Activated T-helper 1 cell treated with anti-CD3 and anti-CD28 coated beads, Interleukin-12 subunit alpha, Interleukin-12 subunit beta, Interleukin-2, Interleukin-4 antibody, amounts not matched to agents 30 ng/mL and 10 ng/mL and 1 ng/mL, durations not matched to agents 14 hours and 24 hours and 36 hours (primary cell): ENCODE results near the gene C14orf180. TPM values are rescaled to one million over a fixed set of nuclear protein-coding genes. Genes with fewer than 3 reads are reported as not detected.

Source experiments
- DNase-seq: peaks from one replicate; pipeline ENCODE4 v3.0.0; 2021; ENCODE audit warnings: low spot score
- H3K27ac Mint-ChIP-seq: one replicate; pipeline ENCODE4 v1.8.0; 2021; ENCODE audit warnings: mild to moderate bottlenecking, mixed read lengths
- H3K27me3 Mint-ChIP-seq: one replicate; pipeline ENCODE4 v1.8.0; 2022; ENCODE audit warnings: mild to moderate bottlenecking, moderate library complexity, mixed read lengths; ENCODE audit not compliant: insufficient read depth
- H3K36me3 Mint-ChIP-seq: one replicate; pipeline ENCODE4 v1.8.0; 2021; ENCODE audit warnings: low read depth, mixed read lengths
- H3K4me1 Mint-ChIP-seq: one replicate; pipeline ENCODE4 v1.8.0; 2021; ENCODE audit warnings: low read depth, mixed read lengths
- H3K4me3 Mint-ChIP-seq: one replicate; pipeline ENCODE4 v1.8.0; 2021; ENCODE audit warnings: mild to moderate bottlenecking, moderate library complexity, mixed read lengths
- H3K9me3 Mint-ChIP-seq: one replicate; pipeline ENCODE4 v1.8.0; 2021; ENCODE audit warnings: mixed read lengths
- intact Hi-C: fragments of 100-400 bp; cut with micrococcal nuclease; formaldehyde crosslinking; loops from one replicate; pipeline ENCODE4 v1.15.1; 2024
- total RNA-seq: library from RNA; stranded (reverse); gene quantifications from 2 replicates; pipeline ENCODE4 v1.2.3, GENCODE V29; 2022

C14orf180 gene
- total RNA-seq, 1 donor from 2014 or later, result not detected

GRCh38 chr14:104639471-104639870, 59.9 kb downstream of the C14orf180 start:
- Mint-ChIP-seq H3K27ac (no peak overlapping the region), H3K9me3 (no peaks in the 10 kb centered on the region), H3K4me3 (no peak overlapping the region), H3K27me3 (peaks cover 6% of the 10 kb centered on the region), H3K4me1 (no peaks in the 10 kb centered on the region), H3K36me3 (no peaks in the 10 kb centered on the region)
- DNase-seq, result no peak
- intact Hi-C loops, result no loop called here

Other genes with a start within 250 kb of the C14orf180 start
- 0.12 and 0.36 TPM in 2 replicates for gene TMEM179, start 25.0 kb downstream of the C14orf180 start, total RNA-seq
- gene INF2, start 109.9 kb downstream of the C14orf180 start, total RNA-seq, result 86.6 and 91.6 TPM in 2 replicates
- gene ADSS1, start 144.5 kb downstream of the C14orf180 start, total RNA-seq, result 1.1 and 1.2 TPM in 2 replicates
- gene SIVA1, start 173.4 kb downstream of the C14orf180 start, total RNA-seq, result 111 and 113 TPM in 2 replicates
- gene AKT1, start 216.0 kb downstream of the C14orf180 start, total RNA-seq, result 137 and 140 TPM in 2 replicates
- 5.9 and 6.1 TPM in 2 replicates for gene ZBTB42, start 221.3 kb downstream of the C14orf180 start, total RNA-seq